ENCODE data around the gene PLXDC1.

- TF ChIP-seq CTCF (conservative IDR thresholded peaks at IDR 0.05 in 1 of 2, IDR thresholded peaks at IDR 0.05 in 1 of 2; ENCODE audit: low read depth in 1 of 2, low read length in 2 of 2) (no peak), EZH2 (IDR thresholded peaks at IDR 0.05; ENCODE audit: low read length, missing control alignments) (no peak)
Observed at GRCh38 chr17:39155654-39156053, 4.2 kb upstream of the PLXDC1 start.

Measured in fibroblast of lung (primary cell).